GM21390 (cell line): ENCODE measurements around the gene FLT4.

ENCODE experiments used
- ATAC-seq: cut with Tn5 transposase; IDR thresholded peaks from one replicate; pipeline ENCODE4 v1.9.1; 2021; ENCODE audit not compliant: unreplicated experiment

Gene FLT4

GRCh38 chr5:180643191-180643851, 6.1 kb downstream of the FLT4 start:
- no peak for ATAC-seq

GRCh38 chr5:180642779-180643178, 6.6 kb downstream of the FLT4 start:
- ATAC-seq = no peak

DNA sequence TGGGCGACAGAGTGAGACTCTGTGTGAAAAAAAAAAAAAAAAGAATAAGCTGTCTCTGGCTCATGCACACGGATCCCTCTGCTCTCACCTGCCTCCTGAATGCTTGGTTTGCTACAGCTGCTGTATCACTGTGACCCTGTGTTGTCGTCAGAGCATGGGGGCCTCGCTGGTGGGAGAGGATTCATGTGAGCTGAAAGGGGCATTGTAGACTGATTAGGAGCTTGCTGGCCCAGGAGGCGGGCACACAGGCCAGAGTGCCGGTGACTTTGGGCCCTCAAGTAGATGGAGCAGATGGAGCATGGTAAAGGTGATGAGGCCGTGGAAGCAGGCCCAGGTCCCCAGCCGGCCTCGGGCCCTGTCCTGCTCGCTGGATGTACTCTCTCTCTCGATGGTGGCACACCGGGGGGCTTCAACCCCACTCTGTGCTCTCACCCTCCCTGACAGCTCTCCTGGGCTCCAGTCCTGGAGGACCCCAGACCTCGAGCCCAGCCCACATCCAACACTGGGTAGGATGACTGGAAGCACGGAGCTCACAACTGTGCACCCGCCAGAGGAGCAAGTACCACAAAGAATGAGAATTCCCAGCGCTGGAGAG, 7.1 kb downstream of the FLT4 start:
- ATAC-seq = no peak

DNA sequence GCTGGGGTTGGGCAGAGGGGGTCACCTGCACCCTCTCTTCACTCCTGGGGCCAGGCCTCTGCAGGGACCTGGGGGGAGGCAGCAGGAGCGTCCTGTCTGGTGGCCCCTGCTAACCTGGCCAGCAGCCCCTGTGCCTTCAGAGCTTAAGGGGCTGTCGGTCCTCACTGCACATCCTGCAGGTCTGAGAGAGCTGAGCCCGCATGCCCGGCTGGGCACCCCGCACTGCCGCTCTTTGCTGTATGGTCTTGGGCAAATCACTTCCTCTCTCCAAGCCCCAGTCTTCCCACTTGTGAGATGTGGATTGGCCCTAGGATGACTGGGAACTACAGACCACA, 7.9 kb downstream of the FLT4 start:
- no peak for ATAC-seq

DNA sequence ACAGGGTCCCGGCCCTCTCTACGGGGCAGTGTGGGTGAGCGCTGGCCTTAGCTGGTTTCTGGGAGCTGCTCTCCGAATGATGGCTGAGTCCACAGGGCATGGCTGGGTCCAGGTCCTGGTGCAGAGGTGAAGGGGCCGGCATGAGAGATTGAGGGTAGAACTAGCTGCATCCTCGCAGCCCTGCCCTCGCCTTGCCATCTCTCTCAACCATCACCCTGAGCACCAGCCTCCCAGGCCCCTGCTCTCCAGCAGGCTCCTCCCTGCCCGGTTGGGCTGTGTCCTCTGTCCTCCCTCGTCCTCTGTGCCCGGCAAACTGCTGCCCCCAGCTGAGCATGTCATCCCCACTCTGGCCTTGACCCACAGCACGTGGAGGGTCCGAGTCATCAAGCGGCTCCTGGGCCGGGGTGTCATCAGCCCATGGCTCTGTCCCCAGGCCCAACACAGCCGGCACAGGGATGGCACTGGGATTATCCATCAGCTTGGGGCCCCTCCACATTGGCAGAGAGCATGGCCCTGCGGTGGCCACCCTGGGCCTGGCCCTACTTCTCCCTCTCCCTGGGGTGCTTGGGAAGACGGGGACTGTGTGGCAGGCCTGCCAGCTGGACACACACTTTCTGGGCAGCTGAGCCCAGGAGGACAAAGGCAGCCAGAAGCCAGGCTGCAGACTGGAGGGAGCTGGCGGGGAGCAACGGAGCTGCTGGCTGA, 8.4 kb downstream of the FLT4 start:
- no peak for ATAC-seq

DNA sequence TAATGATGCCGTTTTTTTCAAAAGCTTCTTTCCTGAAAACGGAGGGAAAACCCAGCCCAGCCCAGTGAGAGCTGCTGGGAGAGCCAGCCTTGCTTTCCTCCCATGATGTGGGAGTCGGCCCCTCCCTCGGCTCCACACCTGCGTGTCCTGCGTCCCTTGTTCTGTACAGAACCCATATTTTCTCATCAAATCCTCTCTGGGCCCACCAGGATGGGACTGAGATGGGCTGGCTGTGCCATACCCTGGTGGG, 8.9 kb downstream of the FLT4 start:
- no peak for ATAC-seq

- no peak for ATAC-seq
Measured at GRCh38 chr5:180639741-180640610, 9.4 kb downstream of the FLT4 start.

DNA sequence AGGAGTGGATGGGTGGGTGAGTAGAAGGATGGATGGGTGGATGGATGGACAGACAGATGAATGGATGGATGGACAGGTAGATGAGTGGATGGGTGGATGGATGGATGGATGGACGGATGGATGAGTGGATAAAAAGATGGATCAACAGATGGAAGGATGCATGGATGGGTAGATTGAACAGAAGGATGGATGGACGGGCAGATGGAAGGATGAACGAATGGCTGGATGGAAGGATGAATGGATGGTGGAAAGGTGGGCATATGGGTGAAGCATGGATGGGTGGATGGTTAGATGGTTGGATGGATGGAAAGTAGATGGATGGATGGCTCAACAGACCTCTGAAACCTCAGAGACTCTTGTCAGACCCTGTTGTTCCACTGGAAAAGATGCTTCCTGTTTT, 10.1 kb downstream of the FLT4 start:
- ATAC-seq = no peak

GRCh38 chr5:180637962-180638680, 11.3 kb downstream of the FLT4 start:
- ATAC-seq = no peak

GRCh38 chr5:180636403-180637075, 12.9 kb downstream of the FLT4 start:
- ATAC-seq = no peak

DNA sequence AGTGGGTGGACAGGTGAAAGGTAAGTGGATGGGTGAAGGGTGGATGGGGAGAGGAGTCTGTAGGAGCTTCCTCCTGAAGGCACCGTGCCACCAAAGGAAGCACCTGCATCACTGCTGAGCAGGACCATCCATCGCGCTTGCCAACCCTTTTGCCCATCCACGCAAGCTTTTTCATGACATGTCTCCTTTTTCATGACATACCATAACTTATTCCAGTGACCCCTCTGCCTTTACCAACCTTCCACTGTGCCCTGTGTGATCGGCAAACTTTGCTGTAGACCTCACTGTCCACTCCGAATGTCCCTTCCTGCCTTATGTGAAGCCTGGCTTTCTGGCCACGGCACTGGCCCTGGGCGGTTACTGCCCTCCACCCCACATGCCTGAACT, 13.4 kb downstream of the FLT4 start:
- ATAC-seq = no peak

DNA sequence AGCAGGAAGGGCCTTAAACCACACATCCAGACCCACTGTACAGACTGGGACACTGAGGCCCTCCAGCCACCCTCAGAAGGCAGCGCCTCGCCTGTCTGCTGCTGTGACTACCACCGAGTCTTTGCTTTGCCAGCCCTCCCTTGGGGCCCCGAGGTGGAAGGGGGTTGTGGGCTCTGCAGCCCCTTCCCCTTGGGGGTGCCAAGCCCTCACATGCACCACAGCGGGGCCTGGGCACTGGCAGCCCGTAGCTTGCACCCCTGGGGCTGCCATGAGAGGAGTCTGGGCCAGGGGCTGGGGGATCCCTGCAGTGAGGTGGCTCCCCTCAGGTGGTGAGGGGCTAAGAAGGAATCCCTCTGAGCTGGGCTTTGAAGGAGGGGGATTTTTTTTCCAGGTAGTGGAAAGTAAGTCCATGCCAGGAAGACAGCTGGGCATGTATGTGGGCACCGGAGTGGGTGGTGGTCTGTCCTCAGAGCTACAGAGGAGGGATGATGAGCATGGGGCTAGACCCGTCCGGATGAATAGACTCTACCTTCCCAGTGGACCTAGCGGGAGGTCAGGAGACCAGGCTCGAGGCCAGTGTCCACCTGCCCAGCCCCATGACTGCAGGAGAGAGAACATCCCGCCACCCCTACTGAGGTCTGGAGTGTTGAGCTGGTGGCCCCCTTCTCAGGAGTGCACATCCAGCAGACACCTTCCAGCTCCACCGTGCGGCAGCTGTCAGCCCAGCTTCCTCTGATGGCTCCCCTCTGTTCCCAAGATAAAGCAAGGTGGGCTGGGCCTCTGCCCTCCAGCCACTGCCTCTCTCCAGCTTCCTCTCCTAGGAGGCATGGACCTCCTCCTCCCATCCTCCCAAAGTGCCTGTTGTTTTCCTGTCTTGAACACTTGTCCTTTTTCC, 15.9 kb downstream of the FLT4 start:
- ATAC-seq = no peak

GRCh38 chr5:180632768-180633167, 16.6 kb downstream of the FLT4 start:
- ATAC-seq = no peak

- ATAC-seq = no peak
Measured at GRCh38 chr5:180631549-180632383, 17.6 kb downstream of the FLT4 start.

DNA sequence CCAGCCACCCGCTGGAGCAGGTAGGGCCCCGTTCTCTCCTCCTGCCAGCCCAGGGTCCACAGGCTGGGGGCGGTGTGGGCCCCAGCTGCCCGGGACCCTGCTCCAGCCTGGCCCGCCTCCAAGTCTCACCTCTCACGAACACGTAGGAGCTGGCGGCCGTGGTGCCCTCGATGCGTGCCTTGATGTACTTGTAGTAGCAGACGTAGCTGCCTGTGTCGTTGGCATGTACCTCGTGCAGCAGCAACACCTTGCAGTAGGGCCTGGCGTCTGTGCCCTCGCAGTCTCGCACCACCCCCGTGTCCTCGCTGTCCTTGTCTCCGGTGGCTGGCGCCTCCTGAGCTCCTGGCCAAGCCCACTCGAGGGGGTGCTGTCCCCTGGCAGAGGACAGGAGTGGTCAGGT, 19.0 kb downstream of the FLT4 start:
- ATAC-seq = no peak

DNA sequence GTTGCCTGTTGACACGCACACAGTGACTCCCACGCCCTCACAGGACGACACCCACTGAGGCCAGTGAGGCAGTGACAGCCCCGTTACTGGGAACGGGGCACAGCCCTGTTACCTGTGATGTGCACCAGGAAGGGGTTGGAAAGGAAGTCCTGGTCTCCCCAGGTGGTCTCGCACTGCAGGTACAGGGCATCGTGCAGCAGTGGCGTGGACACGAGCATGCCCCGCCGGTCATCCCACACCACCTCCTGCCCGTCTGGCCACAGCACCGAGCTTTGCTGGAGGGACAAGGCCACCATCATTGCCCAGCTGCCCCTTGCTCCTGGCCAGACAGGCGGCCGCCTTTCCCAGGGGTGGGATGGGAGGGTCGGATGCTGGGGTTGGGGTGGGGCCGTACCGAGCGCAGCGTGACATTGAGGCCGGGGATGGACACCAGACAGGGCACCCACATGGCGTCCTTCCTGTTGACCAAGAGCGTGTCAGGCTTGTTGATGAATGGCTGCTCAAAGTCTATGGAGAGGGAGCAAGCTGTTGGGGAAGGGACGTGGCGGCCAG, 19.5 kb downstream of the FLT4 start:
- no peak for ATAC-seq

DNA sequence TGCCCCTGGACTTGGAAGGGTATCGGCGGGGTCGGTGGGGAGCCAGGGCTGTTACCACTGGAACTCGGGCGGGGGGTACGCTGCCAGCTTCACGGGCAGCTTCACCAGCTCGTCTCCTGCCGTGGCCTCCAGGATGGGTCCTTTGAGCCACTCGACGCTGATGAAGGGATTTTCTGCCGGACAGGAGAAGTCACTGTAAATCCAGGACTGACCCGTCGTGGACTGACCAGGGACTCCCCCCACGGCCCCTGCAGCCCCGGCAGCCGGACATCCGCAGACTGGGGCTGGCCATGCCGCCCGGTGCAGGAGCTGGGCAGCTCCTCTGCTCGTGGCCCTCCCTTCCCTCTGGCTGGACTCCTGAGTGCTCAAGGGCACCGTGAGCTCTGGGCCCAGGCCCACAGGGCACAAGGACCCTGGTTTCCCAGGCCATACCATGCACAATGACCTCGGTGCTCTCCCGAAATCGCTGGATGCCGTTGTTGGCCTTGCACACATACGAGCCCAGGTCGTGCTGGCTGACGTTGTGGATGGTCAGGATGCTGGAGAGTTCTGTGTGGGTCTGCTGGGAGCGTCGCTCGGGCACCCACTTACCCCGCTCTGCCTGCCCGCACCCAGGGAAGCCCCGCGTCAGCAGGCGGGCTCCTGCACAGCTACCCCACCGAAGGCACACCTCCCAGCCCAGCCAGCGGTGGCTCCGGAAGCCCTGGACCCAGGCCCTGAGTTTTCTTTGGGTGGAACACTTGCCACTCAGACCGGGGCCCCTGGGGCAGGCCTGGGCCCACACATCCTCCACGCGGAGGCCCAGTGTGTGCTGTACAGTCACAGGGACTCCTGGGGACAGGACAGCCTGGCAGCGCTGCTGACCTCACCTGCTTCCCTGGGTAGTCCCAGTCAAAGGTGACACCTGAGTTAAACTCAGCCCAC, 20.3 kb downstream of the FLT4 start:
- no peak for ATAC-seq

DNA sequence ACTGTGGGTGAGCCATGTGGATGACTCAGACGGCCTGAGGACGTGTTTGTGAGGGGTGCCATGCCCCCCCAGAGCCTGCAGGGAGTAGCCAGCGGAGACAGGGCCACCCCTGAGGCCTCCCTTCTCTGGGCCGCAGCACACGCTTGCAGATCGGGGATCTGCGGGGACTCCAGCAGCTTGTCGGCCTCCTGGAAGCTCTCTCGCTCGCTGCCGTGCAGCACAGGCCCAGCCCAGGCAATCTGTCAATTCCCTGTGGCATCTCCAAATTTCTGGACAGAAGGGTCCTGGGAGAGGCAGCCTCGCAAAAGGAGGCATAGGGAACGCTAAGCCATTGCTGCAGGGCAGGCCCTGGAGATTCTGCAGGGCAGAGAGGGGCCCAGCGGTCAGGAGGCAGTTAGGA, 21.2 kb downstream of the FLT4 start:
- ATAC-seq = no peak
